Measurements from ENCODE around the gene CHST8.

The CHST8 gene

DNA sequence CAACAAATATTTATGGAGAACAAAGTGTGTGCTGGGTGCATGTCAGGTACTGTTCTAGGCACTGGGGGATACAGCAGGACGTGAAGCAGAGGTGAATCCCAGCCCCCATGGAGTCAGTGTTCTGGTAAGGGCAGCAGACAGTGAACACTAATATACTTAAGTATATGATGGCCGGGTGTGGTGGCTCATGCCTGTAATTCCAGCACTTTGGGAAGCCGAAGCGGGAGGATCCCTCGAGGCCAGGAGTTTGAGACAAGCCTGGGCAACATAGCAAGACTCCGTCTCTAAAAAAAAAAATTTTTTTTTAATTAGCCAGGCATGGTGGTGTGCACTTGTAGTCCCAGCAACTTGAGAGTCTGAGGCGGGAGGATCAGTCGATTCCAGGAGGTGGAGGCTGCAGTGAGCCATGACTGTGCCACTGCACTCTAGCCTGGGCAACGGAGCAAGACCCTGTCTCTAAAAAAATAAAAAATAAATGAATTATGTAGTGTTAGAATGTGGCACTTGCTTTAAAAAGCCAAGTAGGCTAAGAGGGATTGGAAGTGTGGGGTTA lies 22.6 kb downstream of the CHST8 start:
- Histone ChIP-seq H3K9me3 (ENCODE audit: insufficient read depth, low read depth, low read length) (no peaks in the 10 kb centered on the region), H3K27me3 (ENCODE audit: insufficient read depth, low read length, poor library complexity, severe bottlenecking) (no peaks in the 10 kb centered on the region), H3K4me3 (ENCODE audit: low read length, poor library complexity, severe bottlenecking) (no peak overlapping the region), H3K36me3 (ENCODE audit: insufficient read depth, low read length) (no peaks in the 10 kb centered on the region), H3K4me2 (ENCODE audit: low read depth, low read length, poor library complexity, severe bottlenecking) (no peak overlapping the region), H2AFZ (ENCODE audit: low read length) (no peak overlapping the region), H3K9ac (ENCODE audit: low read depth, low read length, poor library complexity, severe bottlenecking) (no peak overlapping the region), H3F3A (ENCODE audit: low read depth) (no peaks in the 10 kb centered on the region), H4K20me1 (ENCODE audit: insufficient read depth, low read length, poor library complexity, severe bottlenecking) (no peaks in the 10 kb centered on the region), H3K79me2 (ENCODE audit: insufficient read depth, low read length) (no peaks in the 10 kb centered on the region), H3K4me1 (ENCODE audit: insufficient read depth, low read length, poor library complexity, severe bottlenecking) (no peaks in the 10 kb centered on the region), H3K9me2 (replicated peaks; ENCODE audit: low read depth, low read length) (no peaks in the 10 kb centered on the region)
- TF ChIP-seq, protein P1, sequence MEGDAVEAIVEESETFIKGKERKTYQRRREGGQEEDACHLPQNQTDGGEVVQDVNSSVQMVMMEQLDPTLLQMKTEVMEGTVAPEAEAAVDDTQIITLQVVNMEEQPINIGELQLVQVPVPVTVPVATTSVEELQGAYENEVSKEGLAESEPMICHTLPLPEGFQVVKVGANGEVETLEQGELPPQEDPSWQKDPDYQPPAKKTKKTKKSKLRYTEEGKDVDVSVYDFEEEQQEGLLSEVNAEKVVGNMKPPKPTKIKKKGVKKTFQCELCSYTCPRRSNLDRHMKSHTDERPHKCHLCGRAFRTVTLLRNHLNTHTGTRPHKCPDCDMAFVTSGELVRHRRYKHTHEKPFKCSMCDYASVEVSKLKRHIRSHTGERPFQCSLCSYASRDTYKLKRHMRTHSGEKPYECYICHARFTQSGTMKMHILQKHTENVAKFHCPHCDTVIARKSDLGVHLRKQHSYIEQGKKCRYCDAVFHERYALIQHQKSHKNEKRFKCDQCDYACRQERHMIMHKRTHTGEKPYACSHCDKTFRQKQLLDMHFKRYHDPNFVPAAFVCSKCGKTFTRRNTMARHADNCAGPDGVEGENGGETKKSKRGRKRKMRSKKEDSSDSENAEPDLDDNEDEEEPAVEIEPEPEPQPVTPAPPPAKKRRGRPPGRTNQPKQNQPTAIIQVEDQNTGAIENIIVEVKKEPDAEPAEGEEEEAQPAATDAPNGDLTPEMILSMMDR (conservative IDR thresholded peaks at IDR 0.05; ENCODE audit: low read length) = no peak
- TF ChIP-seq EZH2phosphoT487 (IDR thresholded peaks at IDR 0.05; ENCODE audit: borderline replicate concordance) = no peak

- Histone ChIP-seq H4K20me1 (ENCODE audit: insufficient read depth, low read length, poor library complexity, severe bottlenecking) (no peaks in the 10 kb centered on the region), H3K9me3 (ENCODE audit: insufficient read depth, low read depth, low read length) (no peaks in the 10 kb centered on the region), H3K9ac (ENCODE audit: low read depth, low read length, poor library complexity, severe bottlenecking) (no peak overlapping the region), H3K79me2 (ENCODE audit: insufficient read depth, low read length) (no peaks in the 10 kb centered on the region), H2AFZ (ENCODE audit: low read length) (no peak overlapping the region), H3K9me2 (replicated peaks; ENCODE audit: low read depth, low read length) (no peaks in the 10 kb centered on the region), H3K4me1 (ENCODE audit: insufficient read depth, low read length, poor library complexity, severe bottlenecking) (no peaks in the 10 kb centered on the region), H3K4me3 (ENCODE audit: low read length, poor library complexity, severe bottlenecking) (no peak overlapping the region), H3K4me2 (ENCODE audit: low read depth, low read length, poor library complexity, severe bottlenecking) (no peak overlapping the region), H3F3A (ENCODE audit: low read depth) (no peaks in the 10 kb centered on the region), H3K36me3 (ENCODE audit: insufficient read depth, low read length) (no peaks in the 10 kb centered on the region), H3K27me3 (ENCODE audit: insufficient read depth, low read length, poor library complexity, severe bottlenecking) (no peaks in the 10 kb centered on the region)
- no peak for TF ChIP-seq EZH2phosphoT487 (IDR thresholded peaks at IDR 0.05; ENCODE audit: borderline replicate concordance)
Measured at GRCh38 chr19:33646306-33646705, 24.6 kb downstream of the CHST8 start.

GRCh38 chr19:33647146-33647545 lies 25.4 kb downstream of the CHST8 start:
- H3K27me3 ChIP-seq (ENCODE audit: insufficient read depth, low read length, poor library complexity, severe bottlenecking) = no peaks in the 10 kb centered on the region
- no peaks in the 10 kb centered on the region for H3K4me1 ChIP-seq (ENCODE audit: insufficient read depth, low read length, poor library complexity, severe bottlenecking)
- H3K9me2 ChIP-seq (replicated peaks; ENCODE audit: low read depth, low read length) = no peaks in the 10 kb centered on the region
- no peak overlapping the region for H2AFZ ChIP-seq (ENCODE audit: low read length)
- H3K9ac ChIP-seq (ENCODE audit: low read depth, low read length, poor library complexity, severe bottlenecking) = no peak overlapping the region
- no peaks in the 10 kb centered on the region for H3K36me3 ChIP-seq (ENCODE audit: insufficient read depth, low read length)
- H3K4me3 ChIP-seq (ENCODE audit: low read length, poor library complexity, severe bottlenecking) = no peak overlapping the region
- no peaks in the 10 kb centered on the region for H4K20me1 ChIP-seq (ENCODE audit: insufficient read depth, low read length, poor library complexity, severe bottlenecking)
- no peak overlapping the region for H3K4me2 ChIP-seq (ENCODE audit: low read depth, low read length, poor library complexity, severe bottlenecking)
- H3K79me2 ChIP-seq (ENCODE audit: insufficient read depth, low read length) = no peaks in the 10 kb centered on the region
- no peaks in the 10 kb centered on the region for H3K9me3 ChIP-seq (ENCODE audit: insufficient read depth, low read depth, low read length)
- H3F3A ChIP-seq (ENCODE audit: low read depth) = no peaks in the 10 kb centered on the region
- TF ChIP-seq, protein P1 (conservative IDR thresholded peaks at IDR 0.05; ENCODE audit: low read length) = no peak
- no peak for TF ChIP-seq EZH2phosphoT487 (IDR thresholded peaks at IDR 0.05; ENCODE audit: borderline replicate concordance)

Measured in Loucy (cell line).